ENCODE results near the gene NNMT. TPM values are rescaled to one million over a fixed set of nuclear protein-coding genes. Genes with fewer than 3 reads are reported as not detected.
A peak's percentile ranks its signal among the peaks of the same experiment; 100 is the strongest.

NNMT gene
- polyA plus RNA-seq, 1 of the 3 experiments (the other 2 are of a cell fraction), result 84.6 TPM

DNA sequence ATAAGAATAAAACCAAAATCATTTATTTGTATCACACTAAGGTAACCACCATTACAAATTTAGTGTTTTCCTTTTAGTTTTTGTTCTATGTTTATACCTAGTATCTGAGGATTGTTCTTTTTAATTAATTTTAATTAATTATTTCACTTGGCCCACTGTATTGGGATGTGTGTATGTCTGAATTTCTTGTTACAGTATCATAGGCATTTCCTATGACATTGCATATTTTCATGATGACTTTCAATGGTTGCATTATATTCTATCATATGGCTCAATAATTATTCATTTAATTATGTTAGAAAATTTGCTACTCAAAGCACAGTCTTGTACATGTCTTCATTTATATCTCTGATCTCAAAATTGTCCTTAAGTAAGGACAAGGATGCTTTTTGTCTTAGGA is 63.1 kb downstream of the NNMT start:
- CTCF ChIA-PET, result interaction anchor here (1.4 to 1.9 kb wide), 2 partner anchors 12 to 19 kb away, joined by 6 to 10 read pairs; no protein-coding TSS in a partner anchor

DNA sequence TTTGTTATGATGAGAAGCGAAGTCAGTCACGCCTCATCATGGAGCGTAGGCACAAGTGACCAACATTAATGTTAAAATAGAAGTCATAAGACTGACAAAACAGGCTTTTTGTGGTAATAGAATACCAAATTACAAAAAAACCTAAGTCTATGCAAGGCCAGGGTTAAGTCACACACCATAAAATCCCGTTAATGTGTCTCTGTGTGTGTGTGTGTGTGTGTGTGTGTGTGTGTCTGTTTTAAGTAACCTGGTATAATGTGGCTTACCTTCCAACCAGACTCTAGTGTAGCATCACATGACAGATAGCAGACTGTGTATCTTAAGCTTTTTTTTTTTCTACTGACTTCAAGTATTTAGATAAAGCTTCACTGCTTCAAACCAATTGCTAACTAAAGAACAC is 66.1 kb downstream of the NNMT start:
- POLR2A ChIA-PET, result no interaction called here
- no peaks in the 10 kb centered on the region for H3K79me2 ChIP-seq (ENCODE audit: insufficient read depth)
- no peak overlapping the region for H3K9ac ChIP-seq
- no peaks in the 10 kb centered on the region for H4K20me1 ChIP-seq (ENCODE audit: insufficient read depth)
- peaks cover 17% of the 10 kb centered on the region for H3F3A ChIP-seq (replicated peaks; ENCODE audit: insufficient read depth)
- no peaks in the 10 kb centered on the region for H3K9me3 ChIP-seq
- CTCF ChIA-PET, result interaction anchor here (0.6 kb wide), 1 partner anchor 1887 kb away, joined by 4 read pairs; no protein-coding TSS in a partner anchor
- no peaks in the 10 kb centered on the region for H3K9me2 ChIP-seq
- no peak overlapping the region for H2AFZ ChIP-seq (ENCODE audit: low read depth)
- H3K4me3 ChIP-seq (ENCODE audit: low read depth in 2 of 2, low read length in 1 of 2), result no peak overlapping the region
- TF ChIP-seq GABPA (IDR thresholded peaks at IDR 0.05; ENCODE audit: low read depth) (no peak), SMC3 (IDR thresholded peaks at IDR 0.05; ENCODE audit: low read depth, low read length) (no peak), ELF1 (IDR thresholded peaks at IDR 0.05) (no peak), TEAD4 (IDR thresholded peaks at IDR 0.05; ENCODE audit: borderline replicate concordance, insufficient read depth) (no peak), RCOR1 (IDR thresholded peaks at IDR 0.05; ENCODE audit: low read length) (no peak)
- TF ChIP-seq, protein P1, sequence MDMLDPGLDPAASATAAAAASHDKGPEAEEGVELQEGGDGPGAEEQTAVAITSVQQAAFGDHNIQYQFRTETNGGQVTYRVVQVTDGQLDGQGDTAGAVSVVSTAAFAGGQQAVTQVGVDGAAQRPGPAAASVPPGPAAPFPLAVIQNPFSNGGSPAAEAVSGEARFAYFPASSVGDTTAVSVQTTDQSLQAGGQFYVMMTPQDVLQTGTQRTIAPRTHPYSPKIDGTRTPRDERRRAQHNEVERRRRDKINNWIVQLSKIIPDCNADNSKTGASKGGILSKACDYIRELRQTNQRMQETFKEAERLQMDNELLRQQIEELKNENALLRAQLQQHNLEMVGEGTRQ (IDR thresholded peaks at IDR 0.05; ENCODE audit: borderline replicate concordance, low read depth, low read length), result no peak
- TF ChIP-seq, protein P2, sequence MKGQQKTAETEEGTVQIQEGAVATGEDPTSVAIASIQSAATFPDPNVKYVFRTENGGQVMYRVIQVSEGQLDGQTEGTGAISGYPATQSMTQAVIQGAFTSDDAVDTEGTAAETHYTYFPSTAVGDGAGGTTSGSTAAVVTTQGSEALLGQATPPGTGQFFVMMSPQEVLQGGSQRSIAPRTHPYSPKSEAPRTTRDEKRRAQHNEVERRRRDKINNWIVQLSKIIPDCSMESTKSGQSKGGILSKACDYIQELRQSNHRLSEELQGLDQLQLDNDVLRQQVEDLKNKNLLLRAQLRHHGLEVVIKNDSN (IDR thresholded peaks at IDR 0.05; ENCODE audit: borderline replicate concordance, low read depth), result no peak
- TF ChIP-seq, protein P3, sequence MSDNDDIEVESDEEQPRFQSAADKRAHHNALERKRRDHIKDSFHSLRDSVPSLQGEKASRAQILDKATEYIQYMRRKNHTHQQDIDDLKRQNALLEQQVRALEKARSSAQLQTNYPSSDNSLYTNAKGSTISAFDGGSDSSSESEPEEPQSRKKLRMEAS (IDR thresholded peaks at IDR 0.05; ENCODE audit: low read depth), result no peak
- TF ChIP-seq, protein P4, sequence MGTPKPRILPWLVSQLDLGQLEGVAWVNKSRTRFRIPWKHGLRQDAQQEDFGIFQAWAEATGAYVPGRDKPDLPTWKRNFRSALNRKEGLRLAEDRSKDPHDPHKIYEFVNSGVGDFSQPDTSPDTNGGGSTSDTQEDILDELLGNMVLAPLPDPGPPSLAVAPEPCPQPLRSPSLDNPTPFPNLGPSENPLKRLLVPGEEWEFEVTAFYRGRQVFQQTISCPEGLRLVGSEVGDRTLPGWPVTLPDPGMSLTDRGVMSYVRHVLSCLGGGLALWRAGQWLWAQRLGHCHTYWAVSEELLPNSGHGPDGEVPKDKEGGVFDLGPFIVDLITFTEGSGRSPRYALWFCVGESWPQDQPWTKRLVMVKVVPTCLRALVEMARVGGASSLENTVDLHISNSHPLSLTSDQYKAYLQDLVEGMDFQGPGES (IDR thresholded peaks at IDR 0.05; ENCODE audit: low read depth, low read length), result no peak
- no peaks in the 10 kb centered on the region for H3K27me3 ChIP-seq (ENCODE audit: insufficient read depth)
- no peak overlapping the region for H3K4me2 ChIP-seq
- no peak for DNase-seq
- H3K36me3 ChIP-seq (replicated peaks in 1 of 2; ENCODE audit: control insufficient read depth in 1 of 2, insufficient read depth in 2 of 2, low read length in 1 of 2), result no peaks in the 10 kb centered on the region
- WGBS (ENCODE audit: low lambda C conversion rate), result 96% methylated on average over 4 of the region's 4 CpGs
- peaks cover 7 to 17% of the 10 kb centered on the region in 2 experiments for H3K4me1 ChIP-seq (ENCODE audit: control insufficient read depth in 1 of 2, insufficient read depth in 2 of 2, low read depth in 1 of 2, low read length in 1 of 2)
- no peak overlapping the region for H3K27ac ChIP-seq (ENCODE audit: low read depth in 2 of 2, low read length in 1 of 2)

More for the DNA sequence above, 63.1 kb downstream of the NNMT start:
- H3K9me2 ChIP-seq, result no peaks in the 10 kb centered on the region
- H3K9ac ChIP-seq, result peak overlapping the region; percentile 2; the same call in 1 of the 2 replicates
- no peak overlapping the region for H3K4me3 ChIP-seq (ENCODE audit: low read depth in 2 of 2, low read length in 1 of 2)
- peaks cover 12% of the 10 kb centered on the region for H3F3A ChIP-seq (replicated peaks; ENCODE audit: insufficient read depth)
- TF ChIP-seq RAD21 (IDR thresholded peaks at IDR 0.05; ENCODE audit: low read length) (no peak), GABPA (IDR thresholded peaks at IDR 0.05; ENCODE audit: low read depth) (no peak)
- peaks cover 0 to 3% of the 10 kb centered on the region in 2 experiments; a peak in 2 of 4 replicates for H3K4me1 ChIP-seq (ENCODE audit: control insufficient read depth in 1 of 2, insufficient read depth in 2 of 2, low read depth in 1 of 2, low read length in 1 of 2)
- H3K9me3 ChIP-seq, result no peaks in the 10 kb centered on the region
- H3K4me2 ChIP-seq, result no peak overlapping the region
- H3K27ac ChIP-seq (ENCODE audit: low read depth in 2 of 2, low read length in 1 of 2), result peak overlapping the region in 1 of 2 experiments; percentile 48; a peak in 2 of 4 replicates
- no peak for DNase-seq
- H3K27me3 ChIP-seq (ENCODE audit: insufficient read depth), result no peaks in the 10 kb centered on the region
- no peaks in the 10 kb centered on the region for H3K79me2 ChIP-seq (ENCODE audit: insufficient read depth)
- H3K36me3 ChIP-seq (replicated peaks in 1 of 2; ENCODE audit: control insufficient read depth in 1 of 2, insufficient read depth in 2 of 2, low read length in 1 of 2), result no peaks in the 10 kb centered on the region
- H4K20me1 ChIP-seq (ENCODE audit: insufficient read depth), result no peaks in the 10 kb centered on the region
- POLR2A ChIA-PET, result no interaction called here
- H2AFZ ChIP-seq (ENCODE audit: low read depth), result peak overlapping the region; percentile 58; the same call in 1 of the 2 replicates
